ENCODE data around the gene CLIP2.

GRCh38 chr7:74412603-74413002 lies 123.4 kb downstream of the CLIP2 start:
- TF ChIP-seq TAF1 (IDR thresholded peaks at IDR 0.05; ENCODE audit: low read depth) (no peak), EGR1 (IDR thresholded peaks at IDR 0.05) (no peak), CEBPB (IDR thresholded peaks at IDR 0.05) (no peak), USF1 (IDR thresholded peaks at IDR 0.05) (no peak), EP300 (IDR thresholded peaks at IDR 0.05; ENCODE audit: borderline replicate concordance) (no peak), ZBTB7A (IDR thresholded peaks at IDR 0.05; ENCODE audit: low read depth) (no peak), MAX (IDR thresholded peaks at IDR 0.05) (no peak), TEAD4 (IDR thresholded peaks at IDR 0.05) (no peak), RAD21 (IDR thresholded peaks at IDR 0.05; ENCODE audit: low read depth) (no peak), FOXM1 (IDR thresholded peaks at IDR 0.05; ENCODE audit: borderline replicate concordance, low read depth) (no peak), YY1 (IDR thresholded peaks at IDR 0.05; ENCODE audit: low read depth) (no peak), REST (IDR thresholded peaks at IDR 0.05; ENCODE audit: low read depth) (no peak), NFIC (IDR thresholded peaks at IDR 0.05) (no peak)
